Fibroblast of upper back skin (primary cell): Measurements from ENCODE around the gene VWA5B2.
"Not testable (repeated sequence)": the region's sequence is repeated elsewhere in the genome, so short reads cannot be mapped to it uniquely, and the experiment has no call there.

Experiments used
- DNase-seq: peaks from one replicate; pipeline ENCODE4 v3.0.0-alpha.2; 2013

The VWA5B2 gene

GRCh38 chr3:184248454-184249411 lies 19.3 kb downstream of the VWA5B2 start, which contains the start of gene ALG3:
ALG3 (minus strand) TSS chr3:184248962; CDS start chr3:184248940, 22 bp downstream.
- DNase-seq, result peak; percentile 82

GRCh38 chr3:184249412-184250166 lies 20.2 kb downstream of the VWA5B2 start, which contains the start of gene EEF1AKMT4:
EEF1AKMT4 (plus strand) TSS chr3:184249672; CDS start chr3:184249695, 23 bp downstream.
- DNase-seq, result peak; percentile 98

- DNase-seq, result peak; percentile 87
Observed at GRCh38 chr3:184250167-184250828, 20.9 kb downstream of the VWA5B2 start.

GRCh38 chr3:184255291-184256039 lies 26.1 kb downstream of the VWA5B2 start:
- no peak for DNase-seq

GRCh38 chr3:184257083-184257915 lies 27.9 kb downstream of the VWA5B2 start:
- no peak for DNase-seq

- no peak for DNase-seq
Observed at GRCh38 chr3:184258926-184259325, 29.5 kb downstream of the VWA5B2 start.

GRCh38 chr3:184259396-184259877 lies 30.1 kb downstream of the VWA5B2 start:
- no peak for DNase-seq

- DNase-seq, result peak; percentile 15
Observed at GRCh38 chr3:184259878-184260723, 30.7 kb downstream of the VWA5B2 start.

- no peak for DNase-seq
Observed at GRCh38 chr3:184260724-184261269, 31.4 kb downstream of the VWA5B2 start.

GRCh38 chr3:184261270-184261853 lies 32.0 kb downstream of the VWA5B2 start, which contains the start of gene CAMK2N2:
CAMK2N2 (minus strand) TSS chr3:184261553; CDS start chr3:184261285, 268 bp downstream.
- peak; percentile 31 for DNase-seq

GRCh38 chr3:184261854-184262763 lies 32.7 kb downstream of the VWA5B2 start:
- DNase-seq, result no peak

- no peak for DNase-seq
Observed at GRCh38 chr3:184262764-184263179, 33.4 kb downstream of the VWA5B2 start.

- DNase-seq, result not testable (repeated sequence)
Observed at GRCh38 chr3:184267249-184267648, 37.9 kb downstream of the VWA5B2 start.

GRCh38 chr3:184272269-184272668 lies 42.9 kb downstream of the VWA5B2 start:
- DNase-seq, result no peak

GRCh38 chr3:184275381-184275701 lies 46.0 kb downstream of the VWA5B2 start:
- no peak for DNase-seq

GRCh38 chr3:184275961-184276910 lies 46.9 kb downstream of the VWA5B2 start, which contains the start of gene ECE2:
ECE2 (plus strand) TSS chr3:184276022; CDS start chr3:184276154, 132 bp downstream.
- DNase-seq, result no peak

- no peak for DNase-seq
Observed at GRCh38 chr3:184277366-184277765, 48.0 kb downstream of the VWA5B2 start.
